ENCODE results near the gene OLFML1. TPM values are rescaled to one million over a fixed set of nuclear protein-coding genes. Genes with fewer than 3 reads are reported as not detected.

OLFML1 gene
- total RNA-seq, 4 donors from 2014 or later: 1.7 to 4.0 (median 2.4) TPM

GRCh38 chr11:7499081-7499480, 13.8 kb downstream of the OLFML1 start:
- ATAC-seq: no peak
- intact Hi-C loops (cut with DNase I; ENCODE audit: low total_unique reads): no loop called here
- TF ChIP-seq CTCF (IDR thresholded peaks at IDR 0.05 in 4 of 5, conservative IDR thresholded peaks at IDR 0.05 in 1 of 5) (no peak), POLR2A (IDR thresholded peaks at IDR 0.05) (no peak)
- Histone ChIP-seq H3K27me3 (no peaks in the 10 kb centered on the region), H3K27ac (no peak overlapping the region), H3K36me3 (no peaks in the 10 kb centered on the region), H3K9me3 (no peaks in the 10 kb centered on the region), H3K4me3 (no peak overlapping the region), H3K4me1 (no peaks in the 10 kb centered on the region)
- in situ Hi-C loops (cut with MboI; ENCODE audit: low sequenced_read_pairs in 4 of 4): no loop called here
- no peak for DNase-seq

- H3K36me3 ChIP-seq: no peaks in the 10 kb centered on the region
- no peaks in the 10 kb centered on the region for H3K9me3 ChIP-seq
- in situ Hi-C loops (cut with MboI; ENCODE audit: low sequenced_read_pairs in 4 of 4): no loop called here
- no peak overlapping the region for H3K27ac ChIP-seq
- H3K4me3 ChIP-seq: no peak overlapping the region
- no peaks in the 10 kb centered on the region for H3K27me3 ChIP-seq
- DNase-seq (no peak), ATAC-seq (no peak)
- TF ChIP-seq POLR2A (IDR thresholded peaks at IDR 0.05): no peak
- TF ChIP-seq CTCF (IDR thresholded peaks at IDR 0.05 in 4 of 5, conservative IDR thresholded peaks at IDR 0.05 in 1 of 5): no peak
- intact Hi-C loops (cut with DNase I; ENCODE audit: low total_unique reads): no loop called here
- H3K4me1 ChIP-seq: no peaks in the 10 kb centered on the region
Observed at GRCh38 chr11:7500251-7500650, 14.9 kb downstream of the OLFML1 start.

GRCh38 chr11:7501251-7501650, 15.9 kb downstream of the OLFML1 start:
- DNase-seq (no peak), ATAC-seq (no peak)
- no peaks in the 10 kb centered on the region for H3K4me1 ChIP-seq
- H3K27ac ChIP-seq: no peak overlapping the region
- H3K36me3 ChIP-seq: no peaks in the 10 kb centered on the region
- H3K27me3 ChIP-seq: no peaks in the 10 kb centered on the region
- in situ Hi-C loops (cut with MboI; ENCODE audit: low sequenced_read_pairs in 4 of 4): no loop called here
- TF ChIP-seq POLR2A (IDR thresholded peaks at IDR 0.05) (no peak), CTCF (IDR thresholded peaks at IDR 0.05 in 4 of 5, conservative IDR thresholded peaks at IDR 0.05 in 1 of 5) (no peak)
- intact Hi-C loops (cut with DNase I; ENCODE audit: low total_unique reads): no loop called here
- no peak overlapping the region for H3K4me3 ChIP-seq
- H3K9me3 ChIP-seq: no peaks in the 10 kb centered on the region

GRCh38 chr11:7501894-7502293, 16.6 kb downstream of the OLFML1 start:
- DNase-seq (no peak), ATAC-seq (no peak)
- intact Hi-C loops (cut with DNase I; ENCODE audit: low total_unique reads) (no loop called here), in situ Hi-C loops (cut with MboI; ENCODE audit: low sequenced_read_pairs in 4 of 4) (no loop called here)
- Histone ChIP-seq H3K9me3 (no peaks in the 10 kb centered on the region), H3K36me3 (no peaks in the 10 kb centered on the region), H3K27ac (no peak overlapping the region), H3K4me1 (no peaks in the 10 kb centered on the region), H3K27me3 (no peaks in the 10 kb centered on the region), H3K4me3 (no peak overlapping the region)
- TF ChIP-seq CTCF (IDR thresholded peaks at IDR 0.05 in 4 of 5, conservative IDR thresholded peaks at IDR 0.05 in 1 of 5): no peak
- TF ChIP-seq POLR2A (IDR thresholded peaks at IDR 0.05): no peak

- in situ Hi-C loops (cut with MboI; ENCODE audit: low sequenced_read_pairs in 4 of 4) (no loop called here), intact Hi-C loops (cut with DNase I; ENCODE audit: low total_unique reads) (no loop called here)
- Histone ChIP-seq H3K27ac (no peak overlapping the region), H3K36me3 (no peaks in the 10 kb centered on the region), H3K4me1 (peaks cover 4 to 10% of the 10 kb centered on the region in 2 donors), H3K27me3 (no peaks in the 10 kb centered on the region), H3K4me3 (no peak overlapping the region), H3K9me3 (no peaks in the 10 kb centered on the region)
- no peak for DNase-seq
- TF ChIP-seq POLR2A (IDR thresholded peaks at IDR 0.05): no peak
- TF ChIP-seq CTCF (IDR thresholded peaks at IDR 0.05 in 4 of 5, conservative IDR thresholded peaks at IDR 0.05 in 1 of 5): no peak
- no peak for ATAC-seq
Observed at GRCh38 chr11:7506243-7506642, 20.9 kb downstream of the OLFML1 start.

Measured in gastrocnemius medialis (tissue), 4 donors.